ENCODE data around the gene TBRG1. TPM values are rescaled to one million over a fixed set of nuclear protein-coding genes. Genes with fewer than 3 reads are reported as not detected.

Gene TBRG1
- total RNA-seq, 1 donor from 2014 or later: 23.3 TPM

- no peak overlapping the region for H3K27ac ChIP-seq (replicated peaks)
- H3K4me3 ChIP-seq: no peak overlapping the region
- no peaks in the 10 kb centered on the region for H3K4me1 ChIP-seq
- H3K36me3 ChIP-seq: peaks cover 12% of the 10 kb centered on the region
- no peaks in the 10 kb centered on the region for H3K9me3 ChIP-seq (replicated peaks)
- TF ChIP-seq CTCF (IDR thresholded peaks at IDR 0.05; ENCODE audit: borderline replicate concordance): no peak
- H3K27me3 ChIP-seq (ENCODE audit: low read depth): no peaks in the 10 kb centered on the region
- no peak for DNase-seq
- intact Hi-C loops (cut with micrococcal nuclease): no loop called here
These were observed 34.3 kb downstream of the TBRG1 start for GRCh38 chr11:124656774-124657630.

DNA sequence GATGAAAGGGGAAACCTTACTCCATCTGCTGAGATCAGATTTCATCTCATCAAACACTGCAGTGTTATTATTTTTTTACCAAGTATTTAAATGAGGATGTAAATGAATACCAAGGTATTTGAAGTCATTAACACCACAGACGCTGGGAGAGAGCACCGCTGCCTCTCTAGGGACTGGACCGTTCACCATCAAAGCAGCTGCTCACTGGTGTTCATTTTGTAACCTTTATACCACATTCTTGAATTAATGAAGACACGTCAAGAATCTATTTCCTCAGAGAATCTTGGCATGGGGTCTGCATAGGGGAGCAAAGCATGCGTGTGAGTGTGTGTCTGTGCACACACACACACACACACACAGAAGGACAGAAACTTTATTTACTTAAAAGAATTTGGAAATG, 35.2 kb downstream of the TBRG1 start:
- intact Hi-C loops (cut with micrococcal nuclease): no loop called here
- H3K4me1 ChIP-seq: no peaks in the 10 kb centered on the region
- no peak overlapping the region for H3K4me3 ChIP-seq
- H3K9me3 ChIP-seq (replicated peaks): no peaks in the 10 kb centered on the region
- TF ChIP-seq CTCF (IDR thresholded peaks at IDR 0.05; ENCODE audit: borderline replicate concordance): no peak
- no peaks in the 10 kb centered on the region for H3K27me3 ChIP-seq (ENCODE audit: low read depth)
- peaks cover 11% of the 10 kb centered on the region for H3K36me3 ChIP-seq
- no peak overlapping the region for H3K27ac ChIP-seq (replicated peaks)
- DNase-seq: no peak

DNA sequence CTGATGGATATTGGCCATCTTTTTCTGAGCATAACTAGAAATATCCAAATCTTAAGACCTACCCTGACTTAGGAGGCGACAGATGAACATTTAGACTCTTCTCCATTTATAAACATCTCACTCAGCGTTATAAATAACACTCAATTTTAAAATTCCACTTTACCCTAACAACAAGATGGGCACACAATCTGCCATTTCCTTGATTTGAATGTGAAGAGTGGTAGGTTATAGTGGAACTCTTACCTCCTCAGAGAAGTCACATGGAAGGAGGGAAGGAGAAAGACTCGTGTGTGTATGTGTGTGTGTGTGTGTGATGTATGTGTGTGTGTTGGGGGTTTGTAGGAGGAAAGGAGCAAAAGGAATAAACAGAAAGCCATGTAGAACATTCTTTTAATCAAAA, 35.8 kb downstream of the TBRG1 start:
- no peaks in the 10 kb centered on the region for H3K27me3 ChIP-seq (ENCODE audit: low read depth)
- DNase-seq: no peak
- intact Hi-C loops (cut with micrococcal nuclease): no loop called here
- no peaks in the 10 kb centered on the region for H3K9me3 ChIP-seq (replicated peaks)
- TF ChIP-seq CTCF (IDR thresholded peaks at IDR 0.05; ENCODE audit: borderline replicate concordance): no peak
- no peak overlapping the region for H3K4me3 ChIP-seq
- peaks cover 11% of the 10 kb centered on the region for H3K36me3 ChIP-seq
- H3K4me1 ChIP-seq: no peaks in the 10 kb centered on the region
- no peak overlapping the region for H3K27ac ChIP-seq (replicated peaks)

DNA sequence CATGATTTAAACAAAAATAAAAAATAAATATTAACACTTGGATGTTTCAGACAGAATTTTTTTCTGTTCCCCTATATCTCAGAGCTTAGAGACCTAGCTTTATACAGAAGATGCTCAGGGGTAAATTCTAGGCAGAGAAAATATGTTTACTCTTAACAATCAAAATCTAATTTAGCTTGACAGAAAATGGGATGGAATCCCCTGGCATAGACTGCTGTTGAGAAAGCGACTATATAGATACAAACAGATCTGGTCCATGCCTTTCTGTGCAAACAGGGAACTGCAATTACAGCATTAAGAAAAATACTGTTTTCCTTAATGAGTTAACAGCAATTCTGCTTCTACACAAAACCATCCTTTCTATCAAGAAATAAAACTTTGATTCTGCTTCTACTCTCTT, 36.3 kb downstream of the TBRG1 start:
- intact Hi-C loops (cut with micrococcal nuclease): no loop called here
- no peak for DNase-seq
- Histone ChIP-seq H3K9me3 (replicated peaks) (no peaks in the 10 kb centered on the region), H3K36me3 (peaks cover 11% of the 10 kb centered on the region), H3K4me3 (no peak overlapping the region), H3K27ac (replicated peaks) (no peak overlapping the region), H3K4me1 (no peaks in the 10 kb centered on the region), H3K27me3 (ENCODE audit: low read depth) (no peaks in the 10 kb centered on the region)
- TF ChIP-seq CTCF (IDR thresholded peaks at IDR 0.05; ENCODE audit: borderline replicate concordance): no peak

DNA sequence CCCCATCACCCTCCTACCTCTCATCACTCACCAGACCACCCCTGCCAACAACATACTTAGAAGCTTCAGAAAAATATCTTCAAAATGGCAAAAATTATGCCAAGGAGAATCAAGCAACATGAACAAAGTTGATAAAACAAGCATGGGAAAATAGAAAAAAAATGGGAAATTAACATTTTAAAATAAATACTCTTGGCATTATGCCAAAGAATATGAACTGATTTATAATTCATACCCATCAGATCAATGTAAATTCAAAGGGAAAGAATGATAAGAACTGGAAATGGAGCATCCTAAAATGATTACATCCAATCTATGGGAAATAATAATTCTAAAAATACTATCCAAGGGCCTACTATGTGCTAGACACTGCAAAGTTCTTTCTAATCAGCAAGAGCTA, 38.9 kb downstream of the TBRG1 start:
- Histone ChIP-seq H3K4me3 (no peak overlapping the region), H3K36me3 (peaks cover 31% of the 10 kb centered on the region), H3K4me1 (no peaks in the 10 kb centered on the region), H3K27ac (replicated peaks) (no peak overlapping the region), H3K9me3 (replicated peaks) (no peaks in the 10 kb centered on the region), H3K27me3 (ENCODE audit: low read depth) (no peaks in the 10 kb centered on the region)
- intact Hi-C loops (cut with micrococcal nuclease): no loop called here
- DNase-seq: no peak
- no peak for TF ChIP-seq CTCF (IDR thresholded peaks at IDR 0.05; ENCODE audit: borderline replicate concordance)
